K562 (cell line): ENCODE data around the gene C4orf46.

Experiments
- CTCF ChIP-seq, 3 experiments: IDR thresholded peaks in 2 of 3; conservative IDR thresholded peaks in 1 of 3; 2 replicates each; pipeline ENCODE4 v1.5.1; 2011 to 2012; ENCODE audit warnings: low read length in 3 of 3, mild to moderate bottlenecking in 3 of 3, control low read depth in 2 of 3, improper control_type of control experiment in 1 of 3, inconsistent platforms in 1 of 3, low read depth in 1 of 3, mixed read lengths in 1 of 3, moderate library complexity in 1 of 3; ENCODE audit not compliant: insufficient read depth in 2 of 3
- EP300 ChIP-seq: IDR thresholded peaks from 2 replicates; pipeline ENCODE4 v1.6.1; 2012; ENCODE audit warnings: low read length, improper control_type of control experiment
- GATA2 ChIP-seq: sonication (generic); formaldehyde crosslinking; IDR thresholded peaks from 2 replicates; pipeline ENCODE4 v1.4.0; 2020; ENCODE audit warnings: mild to moderate bottlenecking, missing genetic modification reagents
- KLF13 ChIP-seq: fragments of 450-650 bp; IDR thresholded peaks from 2 replicates; pipeline ENCODE4 v1.6.1; 2016; ENCODE audit warnings: missing genetic modification characterization, low read depth, mild to moderate bottlenecking, missing compliant biosample characterization, moderate library complexity, borderline replicate concordance
- LEF1 ChIP-seq: fragments of 450-650 bp; IDR thresholded peaks from 2 replicates; pipeline ENCODE4 v1.6.1; 2016; ENCODE audit warnings: mild to moderate bottlenecking
- PKNOX1 ChIP-seq: fragments of 450-650 bp; IDR thresholded peaks from 2 replicates; pipeline ENCODE4 v1.6.1; 2016
- POLR2A ChIP-seq: fragments of 450-650 bp; conservative IDR thresholded peaks from 2 replicates; pipeline ENCODE4 v1.6.1; 2016
- POLR2AphosphoS2 ChIP-seq: IDR thresholded peaks from 2 replicates; pipeline ENCODE4 v1.6.1; 2012; ENCODE audit warnings: low read length, improper control_type of control experiment
- SMC3 ChIP-seq: conservative IDR thresholded peaks from 2 replicates; pipeline ENCODE4 v1.6.1; 2011; ENCODE audit warnings: low read depth, low read length, improper control_type of control experiment; ENCODE audit not compliant: insufficient read depth
- U2AF1 ChIP-seq: fragments of 200-400 bp; formaldehyde crosslinking; optimal IDR thresholded peaks from 2 replicates; pipeline ENCODE3; 2017; ENCODE audit warnings: mild to moderate bottlenecking, low read depth, low read length, moderate library complexity
- ZNF79 ChIP-seq: fragments of 250-450 bp; sonication (Bioruptor Pico); IDR thresholded peaks from 2 replicates; pipeline ENCODE4 v1.4.0; 2020; ENCODE audit warnings: low read depth, mild to moderate bottlenecking, moderate library complexity
- TF ChIP-seq, protein P1 (sequence below), 2 experiments: fragments of 200-800 bp in 1 of 2; sonication (Bioruptor generic) in 1 of 2; sonication (generic) in 1 of 2; formaldehyde crosslinking in 1 of 2; IDR thresholded peaks in 1 of 2; conservative IDR thresholded peaks in 1 of 2; 2 replicates each; pipeline versions ENCODE4 v1.5.0 to v1.6.1; 2016 to 2020; ENCODE audit warnings: missing compliant biosample characterization in 1 of 2, missing genetic modification characterization in 1 of 2, missing genetic modification reagents in 1 of 2
- TF ChIP-seq, protein P2 (sequence below), 2 experiments: IDR thresholded peaks in 1 of 2; conservative IDR thresholded peaks in 1 of 2; 2 replicates each; pipeline ENCODE4 v1.6.1; 2016; ENCODE audit warnings: low read depth in 2 of 2, mild to moderate bottlenecking in 1 of 2, missing compliant biosample characterization in 1 of 2, missing genetic modification characterization in 1 of 2, moderate library complexity in 1 of 2

DNA sequence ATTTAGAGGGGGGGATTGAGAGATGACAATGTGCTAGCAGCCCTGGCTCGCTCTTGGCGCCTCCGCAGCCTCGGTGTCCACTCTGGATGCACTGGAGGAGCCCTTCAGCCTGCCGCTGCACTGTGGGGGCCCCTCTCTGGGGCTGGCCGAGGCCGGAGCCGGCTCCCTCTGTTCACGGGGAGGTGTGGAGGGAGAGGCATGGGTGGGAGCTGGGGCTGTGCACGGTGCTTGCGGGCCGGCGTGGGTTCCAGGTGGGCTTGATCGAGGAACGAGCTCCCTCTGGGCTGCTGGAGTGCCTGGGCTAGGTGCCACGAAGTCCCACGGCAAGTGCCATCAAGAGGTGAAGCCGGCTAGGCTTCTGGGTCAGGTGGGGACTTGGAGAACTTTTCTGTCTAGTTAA is 6.9 kb downstream of the C4orf46 start:
- TF ChIP-seq, protein P1, sequence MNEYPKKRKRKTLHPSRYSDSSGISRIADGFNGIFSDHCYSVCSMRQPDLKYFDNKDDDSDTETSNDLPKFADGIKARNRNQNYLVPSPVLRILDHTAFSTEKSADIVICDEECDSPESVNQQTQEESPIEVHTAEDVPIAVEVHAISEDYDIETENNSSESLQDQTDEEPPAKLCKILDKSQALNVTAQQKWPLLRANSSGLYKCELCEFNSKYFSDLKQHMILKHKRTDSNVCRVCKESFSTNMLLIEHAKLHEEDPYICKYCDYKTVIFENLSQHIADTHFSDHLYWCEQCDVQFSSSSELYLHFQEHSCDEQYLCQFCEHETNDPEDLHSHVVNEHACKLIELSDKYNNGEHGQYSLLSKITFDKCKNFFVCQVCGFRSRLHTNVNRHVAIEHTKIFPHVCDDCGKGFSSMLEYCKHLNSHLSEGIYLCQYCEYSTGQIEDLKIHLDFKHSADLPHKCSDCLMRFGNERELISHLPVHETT (CRISPR knock-in tag; conservative IDR thresholded peaks at IDR 0.05 in 1 of 2, IDR thresholded peaks at IDR 0.05 in 1 of 2): no peak
- no peak for TF ChIP-seq SMC3
- TF ChIP-seq CTCF (IDR thresholded peaks at IDR 0.05 in 2 of 3, conservative IDR thresholded peaks at IDR 0.05 in 1 of 3; ENCODE audit: insufficient read depth in 2 of 3, low read depth in 1 of 3, low read length in 3 of 3): no peak
- no peak for TF ChIP-seq POLR2A
- TF ChIP-seq KLF13 (tag): no peak
- TF ChIP-seq GATA2 (CRISPR knock-in tag): no peak
- no peak for TF ChIP-seq U2AF1
- no peak for TF ChIP-seq ZNF79 (CRISPR knock-in tag)
- no peak for TF ChIP-seq PKNOX1
- no peak for TF ChIP-seq LEF1
- TF ChIP-seq POLR2AphosphoS2: no peak
- TF ChIP-seq, protein P2, sequence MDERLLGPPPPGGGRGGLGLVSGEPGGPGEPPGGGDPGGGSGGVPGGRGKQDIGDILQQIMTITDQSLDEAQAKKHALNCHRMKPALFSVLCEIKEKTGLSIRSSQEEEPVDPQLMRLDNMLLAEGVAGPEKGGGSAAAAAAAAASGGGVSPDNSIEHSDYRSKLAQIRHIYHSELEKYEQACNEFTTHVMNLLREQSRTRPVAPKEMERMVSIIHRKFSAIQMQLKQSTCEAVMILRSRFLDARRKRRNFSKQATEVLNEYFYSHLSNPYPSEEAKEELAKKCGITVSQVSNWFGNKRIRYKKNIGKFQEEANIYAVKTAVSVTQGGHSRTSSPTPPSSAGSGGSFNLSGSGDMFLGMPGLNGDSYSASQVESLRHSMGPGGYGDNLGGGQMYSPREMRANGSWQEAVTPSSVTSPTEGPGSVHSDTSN (CRISPR knock-in tag; IDR thresholded peaks at IDR 0.05; ENCODE audit: low read depth): no peak
- TF ChIP-seq, protein P2 (tag; conservative IDR thresholded peaks at IDR 0.05; ENCODE audit: low read depth): no peak
- TF ChIP-seq EP300: no peak
